ENCODE measurements around the gene NOS2.
"Not testable (repeated sequence)": the region's sequence is repeated elsewhere in the genome, so short reads cannot be mapped to it uniquely, and the experiment has no call there.

NOS2 gene

GRCh38 chr17:27824176-27824715, 23.9 kb upstream of the NOS2 start:
- no peak for TF ChIP-seq CTCF (IDR thresholded peaks at IDR 0.05; ENCODE audit: control insufficient read depth, insufficient read depth, low read depth, low read length, missing control alignments)
- no peak for DNase-seq (ENCODE audit: low read depth)
- H3K4me3 ChIP-seq (ENCODE audit: control insufficient read depth, low read depth, low read length) = no peak overlapping the region

- DNase-seq (ENCODE audit: low read depth); H3K4me3 ChIP-seq (ENCODE audit: control insufficient read depth, low read depth, low read length): not testable (repeated sequence)
Measured at GRCh38 chr17:27822108-27822507, 21.8 kb upstream of the NOS2 start.

GRCh38 chr17:27821318-27821717, 21.0 kb upstream of the NOS2 start:
- H3K4me3 ChIP-seq (ENCODE audit: control insufficient read depth, low read depth, low read length) = no peak overlapping the region
- DNase-seq (ENCODE audit: low read depth) = no peak
- no peak for TF ChIP-seq CTCF (IDR thresholded peaks at IDR 0.05; ENCODE audit: control insufficient read depth, insufficient read depth, low read depth, low read length, missing control alignments)

- no peak for TF ChIP-seq CTCF (IDR thresholded peaks at IDR 0.05; ENCODE audit: control insufficient read depth, insufficient read depth, low read depth, low read length, missing control alignments)
- no peak overlapping the region for H3K4me3 ChIP-seq (ENCODE audit: control insufficient read depth, low read depth, low read length)
- DNase-seq (ENCODE audit: low read depth) = no peak
Measured at GRCh38 chr17:27819145-27819544, 18.8 kb upstream of the NOS2 start.

DNA sequence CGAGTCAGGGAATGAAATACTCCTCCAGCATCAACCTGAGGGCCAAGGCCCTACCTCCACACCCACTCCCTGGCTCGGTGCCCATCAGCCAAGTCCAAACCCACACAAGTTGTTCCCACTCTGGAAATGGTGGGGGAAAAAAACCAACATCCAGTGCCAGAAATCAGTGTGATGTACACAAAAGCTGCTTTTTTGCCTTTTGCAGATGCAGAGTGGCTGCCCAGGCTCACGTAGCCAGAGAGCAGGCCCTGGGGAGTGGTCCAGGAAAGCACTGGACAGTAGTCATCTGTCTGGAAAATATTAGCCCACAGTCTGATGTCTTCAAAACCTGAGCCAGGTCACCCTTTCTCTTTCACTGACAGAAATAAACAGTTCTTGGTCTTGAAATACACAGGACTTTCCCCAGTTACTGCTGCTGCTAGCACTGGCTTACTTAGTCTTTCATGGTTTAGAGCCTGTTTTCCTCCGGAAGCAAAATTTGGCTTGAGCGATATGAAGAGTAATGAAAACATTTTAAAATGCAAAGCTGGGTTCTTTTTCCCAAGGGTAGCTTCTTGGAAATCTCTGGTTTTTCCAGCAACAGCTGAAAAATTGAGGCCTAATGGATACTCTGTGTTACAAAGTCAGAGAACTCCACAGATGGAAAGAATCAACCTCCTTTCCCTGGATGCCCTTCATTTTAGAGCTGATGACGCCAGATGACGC, 18.2 kb upstream of the NOS2 start:
- TF ChIP-seq CTCF (IDR thresholded peaks at IDR 0.05; ENCODE audit: control insufficient read depth, insufficient read depth, low read depth, low read length, missing control alignments) = no peak
- no peak for DNase-seq (ENCODE audit: low read depth)

GRCh38 chr17:27817731-27818130, 17.4 kb upstream of the NOS2 start:
- no peak for DNase-seq (ENCODE audit: low read depth)
- no peak for TF ChIP-seq CTCF (IDR thresholded peaks at IDR 0.05; ENCODE audit: control insufficient read depth, insufficient read depth, low read depth, low read length, missing control alignments)
- H3K4me3 ChIP-seq (ENCODE audit: control insufficient read depth, low read depth, low read length) = no peak overlapping the region

More for the DNA sequence above, 18.2 kb upstream of the NOS2 start:
- no peak overlapping the region for H3K4me3 ChIP-seq (ENCODE audit: control insufficient read depth, low read depth, low read length)

- no peak for TF ChIP-seq CTCF (IDR thresholded peaks at IDR 0.05; ENCODE audit: control insufficient read depth, insufficient read depth, low read depth, low read length, missing control alignments)
- no peak for DNase-seq (ENCODE audit: low read depth)
- no peak overlapping the region for H3K4me3 ChIP-seq (ENCODE audit: control insufficient read depth, low read depth, low read length)
Measured at GRCh38 chr17:27816946-27817345, 16.6 kb upstream of the NOS2 start.
